K562 (cell line): ENCODE results near the gene AAGAB. TPM values are rescaled to one million over a fixed set of nuclear protein-coding genes. Genes with fewer than 3 reads are reported as not detected.

Experiments used
- E2F8 ChIP-seq: fragments of 450-650 bp; IDR thresholded peaks from 2 replicates; pipeline ENCODE4 v1.7.1; 2018; ENCODE audit warnings: mild to moderate bottlenecking, low read depth; ENCODE audit not compliant: partially characterized antibody
- KAT8 ChIP-seq: fragments of 450-650 bp; IDR thresholded peaks from 2 replicates; pipeline ENCODE4 v1.6.1; 2016; ENCODE audit warnings: low read depth, mild to moderate bottlenecking
- MBD2 ChIP-seq: sonication (generic); IDR thresholded peaks from 2 replicates; pipeline ENCODE4 v1.6.1; 2016; ENCODE audit warnings: low read depth, borderline replicate concordance
- NELFE ChIP-seq: IDR thresholded peaks from 2 replicates; pipeline ENCODE4 v1.6.1; 2011; ENCODE audit warnings: mild to moderate bottlenecking; ENCODE audit not compliant: insufficient read depth, insufficient read length
- NFXL1 ChIP-seq: fragments of 450-650 bp; formaldehyde crosslinking; IDR thresholded peaks from 2 replicates; pipeline ENCODE4 v1.4.0; 2021; ENCODE audit warnings: mild to moderate bottlenecking
- SAP30 ChIP-seq: fragments of 200-600 bp; sonication (generic); IDR thresholded peaks from 2 replicates; pipeline ENCODE4 v1.6.1; 2012; ENCODE audit warnings: borderline replicate concordance, low read depth, mild to moderate bottlenecking, moderate library complexity, low read length, control low read depth, inconsistent platforms; ENCODE audit not compliant: insufficient read depth, poor library complexity, severe bottlenecking
- SPI1 ChIP-seq: IDR thresholded peaks from 2 replicates; pipeline ENCODE4 v1.6.1; 2011; ENCODE audit warnings: low read depth, low read length, control low read depth, borderline replicate concordance
- polyA plus RNA-seq, 8 experiments: library from polyadenylated mRNA; depleted of rRNA in 4 of 8; stranded (reverse) in 5 of 8; unstranded in 3 of 8; fragments of >200 nt; fragmentation: Nextera tagmentation in 2 of 8; fragmentation: Illumina TruSeq in 1 of 8; extraction: Ambion mirVana in 2 of 8; extraction: Trizol in 1 of 8; gene quantifications; 2 replicates each; pipeline versions ENCODE4 v1.2.1 to v1.2.3, GENCODE V29; 2011 to 2014; ENCODE audit warnings: inconsistent platforms in 1 of 8, missing spikeins in 1 of 8
- total RNA-seq, 7 experiments: library from RNA; depleted of rRNA in 6 of 7; stranded (reverse); fragments of >200 nt in 6 of 7; fragmentation: Illumina TruSeq in 2 of 7; extraction: Trizol in 2 of 7; gene quantifications; 2 replicates each; pipeline versions ENCODE4 v1.2.1 to v1.2.3, GENCODE V29; 2011 to 2021; ENCODE audit warnings: low replicate concordance in 1 of 7
- TF ChIP-seq, protein P1 (sequence below): fragments of 450-650 bp; IDR thresholded peaks from 2 replicates; pipeline ENCODE4 v1.6.1; 2016; ENCODE audit warnings: mild to moderate bottlenecking, moderate library complexity
- TF ChIP-seq, protein P2 (sequence below): sonication (generic); formaldehyde crosslinking; IDR thresholded peaks from 2 replicates; pipeline ENCODE4 v1.9.0; 2022; ENCODE audit warnings: mild to moderate bottlenecking, missing genetic modification reagents

Gene AAGAB
- total and polyA plus RNA-seq, 9 of the 15 experiments (the other 6 are each of a cell fraction or from before 2014, with no cell fraction given), result 17.8 to 109 (median 58.3) TPM

- TF ChIP-seq, protein P1, sequence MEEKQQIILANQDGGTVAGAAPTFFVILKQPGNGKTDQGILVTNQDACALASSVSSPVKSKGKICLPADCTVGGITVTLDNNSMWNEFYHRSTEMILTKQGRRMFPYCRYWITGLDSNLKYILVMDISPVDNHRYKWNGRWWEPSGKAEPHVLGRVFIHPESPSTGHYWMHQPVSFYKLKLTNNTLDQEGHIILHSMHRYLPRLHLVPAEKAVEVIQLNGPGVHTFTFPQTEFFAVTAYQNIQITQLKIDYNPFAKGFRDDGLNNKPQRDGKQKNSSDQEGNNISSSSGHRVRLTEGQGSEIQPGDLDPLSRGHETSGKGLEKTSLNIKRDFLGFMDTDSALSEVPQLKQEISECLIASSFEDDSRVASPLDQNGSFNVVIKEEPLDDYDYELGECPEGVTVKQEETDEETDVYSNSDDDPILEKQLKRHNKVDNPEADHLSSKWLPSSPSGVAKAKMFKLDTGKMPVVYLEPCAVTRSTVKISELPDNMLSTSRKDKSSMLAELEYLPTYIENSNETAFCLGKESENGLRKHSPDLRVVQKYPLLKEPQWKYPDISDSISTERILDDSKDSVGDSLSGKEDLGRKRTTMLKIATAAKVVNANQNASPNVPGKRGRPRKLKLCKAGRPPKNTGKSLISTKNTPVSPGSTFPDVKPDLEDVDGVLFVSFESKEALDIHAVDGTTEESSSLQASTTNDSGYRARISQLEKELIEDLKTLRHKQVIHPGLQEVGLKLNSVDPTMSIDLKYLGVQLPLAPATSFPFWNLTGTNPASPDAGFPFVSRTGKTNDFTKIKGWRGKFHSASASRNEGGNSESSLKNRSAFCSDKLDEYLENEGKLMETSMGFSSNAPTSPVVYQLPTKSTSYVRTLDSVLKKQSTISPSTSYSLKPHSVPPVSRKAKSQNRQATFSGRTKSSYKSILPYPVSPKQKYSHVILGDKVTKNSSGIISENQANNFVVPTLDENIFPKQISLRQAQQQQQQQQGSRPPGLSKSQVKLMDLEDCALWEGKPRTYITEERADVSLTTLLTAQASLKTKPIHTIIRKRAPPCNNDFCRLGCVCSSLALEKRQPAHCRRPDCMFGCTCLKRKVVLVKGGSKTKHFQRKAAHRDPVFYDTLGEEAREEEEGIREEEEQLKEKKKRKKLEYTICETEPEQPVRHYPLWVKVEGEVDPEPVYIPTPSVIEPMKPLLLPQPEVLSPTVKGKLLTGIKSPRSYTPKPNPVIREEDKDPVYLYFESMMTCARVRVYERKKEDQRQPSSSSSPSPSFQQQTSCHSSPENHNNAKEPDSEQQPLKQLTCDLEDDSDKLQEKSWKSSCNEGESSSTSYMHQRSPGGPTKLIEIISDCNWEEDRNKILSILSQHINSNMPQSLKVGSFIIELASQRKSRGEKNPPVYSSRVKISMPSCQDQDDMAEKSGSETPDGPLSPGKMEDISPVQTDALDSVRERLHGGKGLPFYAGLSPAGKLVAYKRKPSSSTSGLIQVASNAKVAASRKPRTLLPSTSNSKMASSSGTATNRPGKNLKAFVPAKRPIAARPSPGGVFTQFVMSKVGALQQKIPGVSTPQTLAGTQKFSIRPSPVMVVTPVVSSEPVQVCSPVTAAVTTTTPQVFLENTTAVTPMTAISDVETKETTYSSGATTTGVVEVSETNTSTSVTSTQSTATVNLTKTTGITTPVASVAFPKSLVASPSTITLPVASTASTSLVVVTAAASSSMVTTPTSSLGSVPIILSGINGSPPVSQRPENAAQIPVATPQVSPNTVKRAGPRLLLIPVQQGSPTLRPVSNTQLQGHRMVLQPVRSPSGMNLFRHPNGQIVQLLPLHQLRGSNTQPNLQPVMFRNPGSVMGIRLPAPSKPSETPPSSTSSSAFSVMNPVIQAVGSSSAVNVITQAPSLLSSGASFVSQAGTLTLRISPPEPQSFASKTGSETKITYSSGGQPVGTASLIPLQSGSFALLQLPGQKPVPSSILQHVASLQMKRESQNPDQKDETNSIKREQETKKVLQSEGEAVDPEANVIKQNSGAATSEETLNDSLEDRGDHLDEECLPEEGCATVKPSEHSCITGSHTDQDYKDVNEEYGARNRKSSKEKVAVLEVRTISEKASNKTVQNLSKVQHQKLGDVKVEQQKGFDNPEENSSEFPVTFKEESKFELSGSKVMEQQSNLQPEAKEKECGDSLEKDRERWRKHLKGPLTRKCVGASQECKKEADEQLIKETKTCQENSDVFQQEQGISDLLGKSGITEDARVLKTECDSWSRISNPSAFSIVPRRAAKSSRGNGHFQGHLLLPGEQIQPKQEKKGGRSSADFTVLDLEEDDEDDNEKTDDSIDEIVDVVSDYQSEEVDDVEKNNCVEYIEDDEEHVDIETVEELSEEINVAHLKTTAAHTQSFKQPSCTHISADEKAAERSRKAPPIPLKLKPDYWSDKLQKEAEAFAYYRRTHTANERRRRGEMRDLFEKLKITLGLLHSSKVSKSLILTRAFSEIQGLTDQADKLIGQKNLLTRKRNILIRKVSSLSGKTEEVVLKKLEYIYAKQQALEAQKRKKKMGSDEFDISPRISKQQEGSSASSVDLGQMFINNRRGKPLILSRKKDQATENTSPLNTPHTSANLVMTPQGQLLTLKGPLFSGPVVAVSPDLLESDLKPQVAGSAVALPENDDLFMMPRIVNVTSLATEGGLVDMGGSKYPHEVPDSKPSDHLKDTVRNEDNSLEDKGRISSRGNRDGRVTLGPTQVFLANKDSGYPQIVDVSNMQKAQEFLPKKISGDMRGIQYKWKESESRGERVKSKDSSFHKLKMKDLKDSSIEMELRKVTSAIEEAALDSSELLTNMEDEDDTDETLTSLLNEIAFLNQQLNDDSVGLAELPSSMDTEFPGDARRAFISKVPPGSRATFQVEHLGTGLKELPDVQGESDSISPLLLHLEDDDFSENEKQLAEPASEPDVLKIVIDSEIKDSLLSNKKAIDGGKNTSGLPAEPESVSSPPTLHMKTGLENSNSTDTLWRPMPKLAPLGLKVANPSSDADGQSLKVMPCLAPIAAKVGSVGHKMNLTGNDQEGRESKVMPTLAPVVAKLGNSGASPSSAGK, result peak; percentile 82
- TF ChIP-seq, protein P2, sequence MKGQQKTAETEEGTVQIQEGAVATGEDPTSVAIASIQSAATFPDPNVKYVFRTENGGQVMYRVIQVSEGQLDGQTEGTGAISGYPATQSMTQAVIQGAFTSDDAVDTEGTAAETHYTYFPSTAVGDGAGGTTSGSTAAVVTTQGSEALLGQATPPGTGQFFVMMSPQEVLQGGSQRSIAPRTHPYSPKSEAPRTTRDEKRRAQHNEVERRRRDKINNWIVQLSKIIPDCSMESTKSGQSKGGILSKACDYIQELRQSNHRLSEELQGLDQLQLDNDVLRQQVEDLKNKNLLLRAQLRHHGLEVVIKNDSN (CRISPR knock-in tag), result 0 out of 2 replicates have a peak, but pooled peaks have one; percentile 28
- TF ChIP-seq NFXL1 (CRISPR knock-in tag), result no peak
- no peak for TF ChIP-seq KAT8
- peak; percentile 93 for TF ChIP-seq SAP30
- TF ChIP-seq SPI1, result 0 out of 2 replicates have a peak, but pooled peaks have one; percentile 12
- TF ChIP-seq NELFE, result no peak
- peak; percentile 99 for TF ChIP-seq MBD2
- TF ChIP-seq E2F8, result peak; percentile 82
Observed at GRCh38 chr15:67254238-67255175, at the start of gene AAGAB, which contains the start of gene IQCH (continued).
